HL-60 (cell line): ENCODE data around the gene TESMIN.

Experiments used
- DNase-seq, 2 experiments: peaks; one replicate each; pipeline ENCODE4 v3.0.0-alpha.2; 2010 to 2020; ENCODE audit warnings: low read depth in 1 of 2, low spot score in 1 of 2
- H3K27ac ChIP-seq: fragments of 250-450 bp; sonication (Bioruptor Pico); replicated peaks from 2 replicates; pipeline ENCODE4 v1.5.1; 2020; ENCODE audit warnings: mild to moderate bottlenecking, moderate library complexity
- H3K27me3 ChIP-seq: fragments of 250-450 bp; sonication (Bioruptor Pico); 2 replicates; pipeline ENCODE4 v1.5.1; 2021; ENCODE audit warnings: mild to moderate bottlenecking, moderate library complexity; ENCODE audit not compliant: insufficient read depth, poor library complexity, severe bottlenecking
- H3K4me3 ChIP-seq: replicated peaks from 2 replicates; pipeline ENCODE4 v1.5.1; 2011; ENCODE audit warnings: mild to moderate bottlenecking, control low read depth, low read length; ENCODE audit not compliant: insufficient read depth
- CTCF ChIP-seq: IDR thresholded peaks from one replicate; pipeline ENCODE4 v1.5.1; 2011; ENCODE audit warnings: low read length, control low read depth, inconsistent platforms; ENCODE audit not compliant: insufficient read depth
- GABPA ChIP-seq: IDR thresholded peaks from 2 replicates; pipeline ENCODE4 v1.6.1; 2012; ENCODE audit warnings: low read depth
- POLR2AphosphoS5 ChIP-seq: IDR thresholded peaks from 2 replicates; pipeline ENCODE4 v1.6.1; 2012; ENCODE audit warnings: low read depth
- REST ChIP-seq: IDR thresholded peaks from 2 replicates; pipeline ENCODE4 v1.6.1; 2012; ENCODE audit warnings: low read depth; ENCODE audit not compliant: insufficient replicate concordance
- SPI1 ChIP-seq: IDR thresholded peaks from 2 replicates; pipeline ENCODE4 v1.6.1; 2012; ENCODE audit warnings: low read depth, mild to moderate bottlenecking, borderline replicate concordance

Gene TESMIN

GRCh38 chr11:68724293-68724692 is 27.0 kb downstream of the TESMIN start:
- H3K27me3 ChIP-seq: no peaks in the 10 kb centered on the region
- H3K4me3 ChIP-seq: no peak overlapping the region
- peak; percentile 55 to 85 for DNase-seq
- no peak overlapping the region for H3K27ac ChIP-seq
- TF ChIP-seq POLR2AphosphoS5 (0 out of 2 replicates have a peak, but pooled peaks have one; percentile 31), REST (no peak), GABPA (no peak), SPI1 (peak; percentile 96), CTCF (no peak)

DNA sequence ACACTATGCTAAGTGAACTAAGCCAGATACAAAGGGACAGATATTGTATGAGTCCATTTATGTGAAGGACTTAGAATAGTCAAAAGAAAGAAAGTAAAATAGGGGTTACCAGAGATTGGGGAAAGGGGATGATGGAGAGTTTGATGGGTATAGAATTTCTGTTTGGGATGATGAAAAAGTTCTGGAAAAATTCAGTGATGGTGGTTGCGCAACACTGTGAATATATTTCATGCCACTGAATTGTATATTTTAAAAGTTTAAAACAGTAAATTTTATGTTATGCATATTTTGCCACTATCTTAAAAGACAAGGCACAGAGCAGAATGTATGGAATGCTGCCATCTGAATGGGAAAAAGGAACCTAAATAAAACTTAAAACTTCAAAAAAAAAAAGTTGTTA is 29.2 kb downstream of the TESMIN start:
- no peaks in the 10 kb centered on the region for H3K27me3 ChIP-seq
- TF ChIP-seq SPI1: no peak
- no peak for TF ChIP-seq REST
- no peak for TF ChIP-seq CTCF
- TF ChIP-seq GABPA: no peak
- no peak for TF ChIP-seq POLR2AphosphoS5
- no peak for DNase-seq

DNA sequence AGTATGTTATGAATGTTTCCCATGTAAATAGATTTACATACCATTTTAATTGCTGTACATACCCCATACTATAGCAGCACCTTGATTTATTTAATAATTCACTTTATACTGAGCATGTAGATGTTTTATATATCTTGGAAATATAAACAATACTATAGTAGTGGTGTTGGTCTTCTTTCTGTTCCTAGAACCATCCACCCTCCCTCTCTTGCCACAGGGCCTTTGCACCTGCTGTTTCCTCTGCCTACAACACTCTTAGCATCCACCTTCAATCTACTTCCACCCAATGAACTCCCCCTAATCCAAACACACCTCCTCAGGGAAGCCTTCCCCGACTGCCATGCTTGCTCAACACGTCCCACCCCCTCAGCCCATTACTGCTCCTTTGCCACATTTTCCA is 30.2 kb downstream of the TESMIN start:
- Histone ChIP-seq H3K27ac (no peak overlapping the region), H3K4me3 (no peak overlapping the region), H3K27me3 (no peaks in the 10 kb centered on the region)
- DNase-seq: no peak
- TF ChIP-seq REST (no peak), SPI1 (no peak), POLR2AphosphoS5 (no peak), GABPA (no peak), CTCF (no peak)

More for the DNA sequence above, 29.2 kb downstream of the TESMIN start:
- no peak overlapping the region for H3K27ac ChIP-seq
- H3K4me3 ChIP-seq: no peak overlapping the region
